ENCODE results near the gene PFKP.

PFKP gene

DNA sequence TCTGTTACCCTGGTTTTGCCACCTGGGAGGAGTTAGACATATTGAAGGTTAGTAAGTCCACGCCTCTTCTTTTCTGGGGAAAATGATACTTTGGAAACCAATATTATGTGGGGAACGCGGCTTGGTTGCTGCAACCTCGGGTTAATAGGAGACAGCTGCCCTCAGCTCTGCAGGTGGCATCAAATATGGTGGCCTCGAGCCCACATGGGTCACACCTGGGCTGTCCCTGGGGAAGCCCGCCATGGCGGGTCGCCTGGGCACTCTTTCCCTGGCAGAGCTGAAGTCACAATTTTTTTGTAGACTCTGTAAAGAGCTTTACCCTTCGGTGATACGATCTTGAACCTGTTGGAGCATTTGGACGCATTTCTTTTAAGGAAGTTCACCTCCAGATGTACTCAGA, 2.5 kb downstream of the PFKP start:
- no peak for DNase-seq (ENCODE audit: low read depth in 2 of 2, low spot score in 1 of 2)

GRCh38 chr10:3071405-3072198, 4.3 kb downstream of the PFKP start:
- no peak for DNase-seq (ENCODE audit: low read depth in 2 of 2, low spot score in 1 of 2)

GRCh38 chr10:3072641-3073360, 5.5 kb downstream of the PFKP start:
- no peak for DNase-seq (ENCODE audit: low read depth in 2 of 2, low spot score in 1 of 2)

DNA sequence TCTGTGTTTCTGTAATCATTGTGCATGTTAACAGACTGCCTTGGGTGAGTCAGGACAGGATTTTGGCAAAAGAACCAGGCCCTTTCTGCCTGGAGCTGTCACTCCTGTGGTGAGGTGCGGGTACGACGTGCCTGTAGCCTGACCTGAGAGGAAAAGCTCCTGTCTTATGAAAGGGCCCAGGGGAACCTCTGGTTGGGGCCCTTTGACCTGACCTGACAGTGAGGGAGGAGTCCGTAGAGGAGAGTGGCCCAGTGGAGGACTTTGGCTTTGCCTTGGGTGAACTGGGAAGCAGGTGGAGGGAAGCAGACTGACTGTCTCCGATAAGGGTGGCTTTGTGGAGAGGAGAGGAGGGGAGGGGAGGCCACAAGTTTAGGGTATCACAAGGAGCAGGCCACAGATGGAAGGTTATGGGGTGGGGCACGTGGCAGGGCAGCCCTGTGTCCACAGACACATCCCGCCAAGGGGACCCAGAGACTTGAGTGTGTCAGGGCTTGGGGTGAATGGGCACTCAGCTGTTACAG, 6.9 kb downstream of the PFKP start:
- no peak for DNase-seq (ENCODE audit: low read depth in 2 of 2, low spot score in 1 of 2)

DNA sequence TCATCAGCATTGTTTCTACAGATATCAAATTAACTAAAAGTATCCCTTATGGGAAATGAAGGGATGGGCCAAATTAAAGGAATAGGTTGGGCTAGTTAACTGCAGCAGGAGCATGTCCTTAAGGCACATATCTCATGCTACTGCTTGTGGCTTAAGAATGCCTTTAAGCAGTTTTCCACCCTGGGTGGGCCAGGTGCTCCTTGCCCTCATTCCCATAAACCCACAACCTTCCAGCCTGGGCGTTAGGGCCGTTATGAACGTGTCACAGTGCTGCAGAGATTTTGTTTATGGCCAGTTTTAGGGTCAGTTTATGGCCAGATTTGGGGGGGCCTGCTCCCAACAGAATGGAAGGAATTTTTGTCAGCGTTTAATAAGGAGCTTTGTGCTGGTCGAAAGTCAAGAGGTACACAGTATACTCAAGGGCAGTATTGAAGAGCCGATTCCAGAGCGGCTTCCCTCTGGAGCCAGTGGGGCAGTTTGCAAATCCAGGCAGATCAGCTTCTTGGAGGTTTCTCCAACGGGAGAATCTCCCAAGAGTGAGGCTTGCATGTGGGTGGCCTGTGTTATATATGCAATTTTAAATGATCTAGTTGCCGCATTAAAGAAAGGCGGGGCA, 7.7 kb downstream of the PFKP start:
- DNase-seq (ENCODE audit: low read depth in 2 of 2, low spot score in 1 of 2): no peak

GRCh38 chr10:3076138-3076537, 8.8 kb downstream of the PFKP start:
- no peak for DNase-seq (ENCODE audit: low read depth in 2 of 2, low spot score in 1 of 2)

DNA sequence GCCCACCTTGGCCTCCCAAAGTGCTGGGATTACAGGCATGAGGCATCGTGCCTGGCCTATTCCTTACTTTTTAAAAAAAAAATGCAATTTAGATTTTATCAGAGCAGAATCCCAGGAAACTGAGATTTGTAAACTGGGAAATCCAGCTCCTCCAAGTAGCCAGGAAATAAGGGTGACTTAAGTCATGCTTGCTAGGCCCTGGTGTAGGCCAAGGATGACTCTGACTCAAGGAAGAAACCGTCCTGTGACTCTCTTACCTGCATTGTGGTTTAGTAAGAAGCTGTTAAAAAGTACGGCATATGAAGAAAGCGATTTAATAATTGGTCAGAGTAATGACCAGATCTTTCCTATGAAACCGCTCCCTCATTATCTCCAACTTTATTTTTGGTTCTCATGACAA, 10.2 kb downstream of the PFKP start:
- DNase-seq (ENCODE audit: low read depth in 2 of 2, low spot score in 1 of 2): no peak

DNA sequence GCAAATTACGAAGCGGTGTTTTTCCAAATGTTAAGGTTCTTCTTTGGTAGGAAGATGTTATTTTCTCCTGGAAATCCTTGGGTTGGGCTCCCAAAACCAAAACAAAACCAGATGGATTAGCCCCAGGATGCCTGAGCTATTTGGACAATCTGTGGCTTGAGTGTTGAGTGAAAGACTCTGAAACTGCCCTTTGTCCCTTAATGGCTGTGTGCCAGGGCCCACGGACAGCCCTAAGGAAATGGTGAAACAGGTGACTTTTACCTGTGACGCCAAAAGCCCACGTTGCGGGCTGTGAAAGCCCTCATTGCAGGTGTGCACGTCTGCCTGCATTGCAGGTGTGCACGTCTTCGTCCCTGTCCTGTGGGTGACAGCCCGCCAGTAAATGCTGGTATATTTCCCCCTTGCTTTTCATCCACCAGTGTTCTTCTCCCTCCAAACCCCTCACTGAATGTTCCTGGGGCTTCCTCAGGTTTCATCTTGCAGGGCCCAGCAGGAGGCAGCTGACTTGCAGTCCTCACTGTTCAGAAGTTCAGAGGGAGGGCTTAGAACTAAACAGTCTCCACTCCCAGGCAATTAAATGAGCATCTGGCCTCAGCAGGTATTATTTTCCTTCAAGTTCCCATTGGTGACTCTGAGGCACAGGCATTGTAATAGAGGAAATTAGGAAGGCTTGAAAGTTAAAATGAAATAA, 10.7 kb downstream of the PFKP start:
- DNase-seq (ENCODE audit: low read depth in 2 of 2, low spot score in 1 of 2): no peak

GRCh38 chr10:3081383-3081981, 14.1 kb downstream of the PFKP start:
- no peak for DNase-seq (ENCODE audit: low read depth in 2 of 2, low spot score in 1 of 2)

- no peak for DNase-seq (ENCODE audit: low read depth in 2 of 2, low spot score in 1 of 2)
These were observed 14.9 kb downstream of the PFKP start for GRCh38 chr10:3082290-3082689.

DNA sequence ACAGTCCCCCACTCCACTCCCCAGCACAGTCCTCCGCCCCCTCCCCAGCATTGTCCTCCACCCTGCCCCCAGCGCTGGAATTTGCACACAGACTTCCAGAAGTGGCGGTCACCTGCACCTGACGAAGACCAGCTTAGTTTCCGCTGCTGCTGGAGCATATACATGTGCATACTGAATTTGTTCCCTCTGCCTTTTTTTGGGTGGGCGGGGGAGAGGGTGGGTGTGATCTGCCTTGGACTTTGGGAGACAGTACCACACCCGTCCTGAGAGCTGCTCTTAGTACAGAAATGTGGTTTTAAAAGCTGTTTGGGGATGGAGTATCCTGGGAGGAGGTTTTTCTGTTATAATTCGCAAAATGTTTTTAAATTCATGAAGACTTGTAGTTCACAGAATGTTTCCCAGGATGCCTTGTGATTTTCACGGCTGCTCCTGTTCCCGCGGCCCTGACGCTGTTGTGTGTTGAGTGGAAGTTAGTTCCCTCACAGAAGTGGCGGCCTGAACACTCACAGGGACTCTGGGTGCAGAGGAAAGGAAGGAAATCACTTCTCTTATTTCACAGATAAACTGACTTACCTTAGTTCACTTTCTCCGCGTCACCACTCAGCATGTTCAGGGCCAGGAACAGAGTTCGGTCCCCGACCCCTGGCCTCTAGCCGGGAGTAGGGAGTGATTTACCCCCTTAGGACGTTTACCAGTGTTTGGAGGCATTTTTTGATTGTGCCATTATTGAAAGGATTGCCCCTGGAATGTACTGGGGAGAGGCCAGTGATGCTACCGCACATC, 18.6 kb downstream of the PFKP start:
- no peak for DNase-seq (ENCODE audit: low read depth in 2 of 2, low spot score in 1 of 2)

DNA sequence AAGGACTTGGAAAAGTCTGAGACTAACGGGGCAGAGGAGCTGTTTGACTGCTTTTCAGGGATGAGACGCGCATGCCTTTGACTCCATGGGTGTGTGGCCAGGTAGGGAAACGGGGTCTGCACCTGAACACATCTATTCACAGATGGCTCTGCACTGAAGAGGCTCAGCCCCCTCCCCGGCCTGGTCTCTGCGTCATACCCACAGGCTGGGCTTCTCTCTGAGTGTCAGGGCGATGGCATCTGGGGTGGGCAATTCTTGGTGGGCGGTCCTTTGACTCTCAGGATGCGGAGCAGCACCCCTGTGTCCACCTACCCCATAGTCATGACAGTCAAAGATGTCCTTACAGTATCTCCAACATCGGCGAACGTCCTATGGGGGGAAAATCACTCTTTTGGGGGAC, 23.0 kb downstream of the PFKP start:
- DNase-seq (ENCODE audit: low read depth in 2 of 2, low spot score in 1 of 2): no peak

DNA sequence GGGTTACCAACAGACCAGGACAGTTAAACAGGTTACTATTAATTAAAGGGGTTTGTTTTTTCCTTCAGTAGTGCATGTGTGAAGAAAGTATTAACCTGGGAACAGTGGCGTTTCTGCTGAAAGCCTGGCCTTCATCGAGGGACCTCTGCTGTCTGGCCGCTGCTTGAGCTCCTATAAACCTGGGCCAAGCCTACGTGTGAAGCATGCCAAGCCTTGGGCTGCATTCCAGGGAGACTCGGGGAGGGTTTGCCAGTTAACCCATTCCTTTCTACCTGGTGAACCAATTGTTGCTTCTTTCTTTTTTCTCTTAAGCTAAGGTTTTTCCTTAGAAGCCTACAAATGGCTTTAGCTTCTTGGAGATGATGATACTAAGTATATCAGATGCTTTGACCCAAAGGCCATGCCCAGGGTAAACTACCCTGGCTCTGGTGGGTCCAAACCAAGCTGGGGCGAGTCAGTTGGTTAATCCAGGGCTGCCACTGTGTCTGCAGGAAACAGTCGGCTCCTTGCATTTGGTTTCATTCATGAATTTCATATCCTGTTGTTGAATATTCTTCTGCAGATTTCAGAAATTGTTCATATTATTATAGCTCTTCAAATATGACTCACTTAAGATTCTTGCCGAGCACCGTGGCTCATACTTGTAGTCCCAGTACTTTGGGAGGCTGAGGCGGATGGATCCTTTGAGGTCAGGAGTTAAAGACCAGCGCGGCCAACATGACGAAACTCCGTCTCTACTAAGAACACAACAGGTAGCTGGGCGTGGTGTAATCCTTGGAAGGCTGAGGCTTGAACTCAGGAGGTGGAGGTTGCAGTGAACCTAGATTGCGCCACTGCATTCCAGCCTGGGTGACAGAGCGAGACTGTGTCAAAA, 23.8 kb downstream of the PFKP start:
- DNase-seq (ENCODE audit: low read depth in 2 of 2, low spot score in 1 of 2): no peak

GRCh38 chr10:3091921-3092320, 24.6 kb downstream of the PFKP start:
- DNase-seq (ENCODE audit: low read depth in 2 of 2, low spot score in 1 of 2): no peak

DNA sequence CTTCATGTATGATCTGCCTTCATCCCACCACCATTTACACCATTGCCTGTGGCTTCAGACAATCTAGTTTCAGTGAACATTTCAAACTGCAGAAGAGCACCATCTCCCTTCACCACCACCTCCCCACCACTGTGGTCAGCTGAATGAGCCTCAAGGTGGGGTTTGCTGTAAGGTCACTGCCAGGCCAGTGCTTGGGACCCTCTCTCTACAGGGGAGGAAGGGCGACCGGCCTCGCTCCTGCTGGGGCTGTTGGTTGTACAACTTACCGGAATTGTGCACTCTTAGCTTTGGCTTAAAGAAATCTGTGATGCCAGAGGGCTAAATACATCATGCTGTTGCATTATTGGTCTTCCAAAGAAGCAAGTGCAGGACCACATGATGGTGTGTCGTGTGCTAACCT, 26.6 kb downstream of the PFKP start:
- no peak for DNase-seq (ENCODE audit: low read depth in 2 of 2, low spot score in 1 of 2)

GRCh38 chr10:3094609-3095036, 27.3 kb downstream of the PFKP start:
- DNase-seq (ENCODE audit: low read depth in 2 of 2, low spot score in 1 of 2): no peak

- DNase-seq (ENCODE audit: low read depth in 2 of 2, low spot score in 1 of 2): peak; percentile 18 to 29
These were observed 28.2 kb downstream of the PFKP start for GRCh38 chr10:3095373-3096139.

GRCh38 chr10:3096149-3096548, 28.8 kb downstream of the PFKP start:
- DNase-seq (ENCODE audit: low read depth in 2 of 2, low spot score in 1 of 2): no peak

DNA sequence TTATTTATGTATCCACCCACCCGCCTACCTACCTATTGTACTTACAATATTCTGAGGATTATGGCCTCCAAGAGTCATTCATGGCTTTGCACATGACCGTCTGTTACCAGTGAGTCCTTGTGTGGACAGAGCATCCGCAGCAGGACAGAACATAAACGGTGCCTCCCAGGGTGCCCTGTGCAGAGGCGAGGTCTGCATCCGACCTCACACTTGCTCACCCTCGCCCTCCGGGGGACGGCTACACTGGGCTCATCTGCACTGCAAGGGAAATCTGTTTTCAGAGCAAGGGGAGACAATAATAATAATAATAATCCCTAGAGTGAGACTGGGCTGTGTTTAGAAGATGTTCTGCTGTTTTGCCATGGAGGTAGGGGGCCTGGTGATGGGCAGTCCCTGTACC, 29.8 kb downstream of the PFKP start:
- no peak for DNase-seq (ENCODE audit: low read depth in 2 of 2, low spot score in 1 of 2)

Measured in stimulated activated CD8-positive, alpha-beta memory T cell treated with anti-CD3 and anti-CD28 coated beads, Interleukin-4, amount 100 ng/mL, for 4 hours (primary cell).